Hepatocyte (in vitro differentiated cells): Measurements from ENCODE around the gene GPBAR1. TPM values are rescaled to one million over a fixed set of nuclear protein-coding genes. Genes with fewer than 3 reads are reported as not detected.

Source experiments
- DNase-seq: peaks from one replicate; pipeline ENCODE4 v3.0.0-alpha.2; 2016; ENCODE audit warnings: low spot score
- H2AFZ ChIP-seq: fragments of 200-600 bp; sonication (generic); 2 replicates; pipeline ENCODE4 v1.6.0; 2016; ENCODE audit warnings: antibody characterized with exemption, mild to moderate bottlenecking
- H3K27ac ChIP-seq: fragments of 200-600 bp; sonication (generic); 2 replicates; pipeline ENCODE4 v1.5.1; 2016; ENCODE audit warnings: mild to moderate bottlenecking
- H3K27me3 ChIP-seq: fragments of 200-600 bp; sonication (generic); 2 replicates; pipeline ENCODE4 v1.6.1; 2016
- H3K36me3 ChIP-seq: fragments of 200-600 bp; sonication (generic); replicated peaks from 2 replicates; pipeline ENCODE4 v1.5.1; 2016; ENCODE audit warnings: low read depth; ENCODE audit not compliant: insufficient read depth
- H3K4me1 ChIP-seq: fragments of 200-600 bp; sonication (generic); 2 replicates; pipeline ENCODE4 v1.5.1; 2016; ENCODE audit warnings: mild to moderate bottlenecking, moderate library complexity; ENCODE audit not compliant: insufficient read depth
- H3K4me2 ChIP-seq: fragments of 200-600 bp; sonication (generic); 2 replicates; pipeline ENCODE4 v1.6.0; 2016
- H3K4me3 ChIP-seq: fragments of 200-600 bp; sonication (generic); 2 replicates; pipeline ENCODE4 v1.5.1; 2016; ENCODE audit warnings: mild to moderate bottlenecking
- H3K79me2 ChIP-seq: fragments of 200-600 bp; sonication (generic); 2 replicates; pipeline ENCODE4 v1.6.0; 2017; ENCODE audit warnings: mild to moderate bottlenecking
- H3K9me2 ChIP-seq: fragments of 200-600 bp; sonication (generic); replicated peaks from 2 replicates; pipeline ENCODE4 v1.6.0; 2017; ENCODE audit warnings: mild to moderate bottlenecking; ENCODE audit not compliant: insufficient read depth
- H3K9me3 ChIP-seq: fragments of 200-600 bp; sonication (generic); 2 replicates; pipeline ENCODE4 v1.5.1; 2016; ENCODE audit warnings: low read depth, mild to moderate bottlenecking
- H4K20me1 ChIP-seq: fragments of 200-600 bp; sonication (generic); 2 replicates; pipeline ENCODE4 v1.6.0; 2016; ENCODE audit warnings: mild to moderate bottlenecking; ENCODE audit not compliant: insufficient read depth, poor library complexity, severe bottlenecking
- EZH2 ChIP-seq: fragments of 200-600 bp; sonication (generic); IDR thresholded peaks from 2 replicates; pipeline ENCODE4 v1.6.1; 2016; ENCODE audit warnings: antibody characterized with exemption, mild to moderate bottlenecking, borderline replicate concordance
- EZH2phosphoT487 ChIP-seq: fragments of 200-600 bp; sonication (generic); IDR thresholded peaks from one replicate; pipeline ENCODE4 v1.6.1; 2018; ENCODE audit warnings: antibody characterized with exemption, mild to moderate bottlenecking, low read depth, moderate library complexity; ENCODE audit not compliant: unreplicated experiment, severe bottlenecking
- WGBS: methylation state at CpG from one replicate; pipeline ENCODE4 v1.1.6; 2016; ENCODE audit warnings: low lambda C conversion rate; ENCODE audit errors: missing lambda C conversion rate; 5-methylcytosine and 5-hydroxymethylcytosine counted together
- polyA plus RNA-seq: library from polyadenylated mRNA; unstranded; fragments of >200 nt; fragmentation: Nextera tagmentation; extraction: Ambion mirVana; gene quantifications from 2 replicates; pipeline ENCODE4 v1.2.1, GENCODE V29; 2016
- total RNA-seq: library from RNA; depleted of rRNA; stranded (reverse); fragments of >200 nt; gene quantifications from 2 replicates; pipeline ENCODE4 v1.2.3, GENCODE V29; 2014
- TF ChIP-seq, protein P1 (sequence below): fragments of 200-600 bp; sonication (generic); IDR thresholded peaks from 2 replicates; pipeline ENCODE4 v1.5.1; 2016; ENCODE audit warnings: antibody characterized with exemption, mild to moderate bottlenecking; ENCODE audit not compliant: poor library complexity

The GPBAR1 gene
- total and polyA plus RNA-seq, 2 experiments from 2014 or later = 6.1 to 23.4 TPM

DNA sequence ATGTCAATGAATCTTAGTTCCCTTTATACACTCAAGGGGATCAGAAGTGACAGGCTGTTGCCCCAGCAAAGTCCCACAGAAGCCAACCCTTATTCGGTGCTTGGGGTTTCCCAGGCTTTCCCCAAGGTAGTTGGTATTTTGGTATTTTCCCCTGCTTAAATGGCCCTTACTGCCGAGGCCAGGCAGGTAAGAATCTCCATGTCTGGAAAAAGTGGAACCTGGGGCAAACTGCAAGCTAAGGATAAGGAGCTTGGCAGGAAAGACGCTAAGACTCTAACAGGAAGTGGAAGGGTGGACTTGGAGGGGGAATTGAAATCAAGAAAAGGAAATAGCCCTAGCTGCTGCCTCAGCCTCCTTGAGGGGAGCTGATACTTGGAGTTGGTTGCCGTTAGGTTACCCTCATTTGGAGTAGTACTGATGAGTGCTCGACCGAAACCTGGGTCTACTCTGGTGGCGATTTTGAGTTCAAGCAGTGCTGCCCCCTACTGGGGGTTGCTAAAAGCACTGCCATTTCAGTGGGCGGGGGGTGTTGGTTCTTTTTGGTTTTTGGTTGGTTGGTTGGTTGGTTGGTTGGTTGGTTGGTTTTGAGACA, 3.3 kb upstream of the GPBAR1 start:
- no peak for DNase-seq
- Histone ChIP-seq H2AFZ (no peak overlapping the region), H3K27me3 (no peaks in the 10 kb centered on the region), H3K36me3 (peaks cover 8% of the 10 kb centered on the region), H3K4me2 (no peak overlapping the region), H4K20me1 (no peaks in the 10 kb centered on the region), H3K9me3 (no peaks in the 10 kb centered on the region), H3K79me2 (no peaks in the 10 kb centered on the region), H3K4me3 (no peak overlapping the region), H3K27ac (peak overlapping the region; percentile 63), H3K9me2 (no peaks in the 10 kb centered on the region), H3K4me1 (peaks cover 31% of the 10 kb centered on the region)
- 76% methylated on average over 8 of the region's 8 CpGs for WGBS
- TF ChIP-seq EZH2phosphoT487 = no peak
- no peak for TF ChIP-seq EZH2
- TF ChIP-seq, protein P1, sequence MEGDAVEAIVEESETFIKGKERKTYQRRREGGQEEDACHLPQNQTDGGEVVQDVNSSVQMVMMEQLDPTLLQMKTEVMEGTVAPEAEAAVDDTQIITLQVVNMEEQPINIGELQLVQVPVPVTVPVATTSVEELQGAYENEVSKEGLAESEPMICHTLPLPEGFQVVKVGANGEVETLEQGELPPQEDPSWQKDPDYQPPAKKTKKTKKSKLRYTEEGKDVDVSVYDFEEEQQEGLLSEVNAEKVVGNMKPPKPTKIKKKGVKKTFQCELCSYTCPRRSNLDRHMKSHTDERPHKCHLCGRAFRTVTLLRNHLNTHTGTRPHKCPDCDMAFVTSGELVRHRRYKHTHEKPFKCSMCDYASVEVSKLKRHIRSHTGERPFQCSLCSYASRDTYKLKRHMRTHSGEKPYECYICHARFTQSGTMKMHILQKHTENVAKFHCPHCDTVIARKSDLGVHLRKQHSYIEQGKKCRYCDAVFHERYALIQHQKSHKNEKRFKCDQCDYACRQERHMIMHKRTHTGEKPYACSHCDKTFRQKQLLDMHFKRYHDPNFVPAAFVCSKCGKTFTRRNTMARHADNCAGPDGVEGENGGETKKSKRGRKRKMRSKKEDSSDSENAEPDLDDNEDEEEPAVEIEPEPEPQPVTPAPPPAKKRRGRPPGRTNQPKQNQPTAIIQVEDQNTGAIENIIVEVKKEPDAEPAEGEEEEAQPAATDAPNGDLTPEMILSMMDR = peak; percentile 45

DNA sequence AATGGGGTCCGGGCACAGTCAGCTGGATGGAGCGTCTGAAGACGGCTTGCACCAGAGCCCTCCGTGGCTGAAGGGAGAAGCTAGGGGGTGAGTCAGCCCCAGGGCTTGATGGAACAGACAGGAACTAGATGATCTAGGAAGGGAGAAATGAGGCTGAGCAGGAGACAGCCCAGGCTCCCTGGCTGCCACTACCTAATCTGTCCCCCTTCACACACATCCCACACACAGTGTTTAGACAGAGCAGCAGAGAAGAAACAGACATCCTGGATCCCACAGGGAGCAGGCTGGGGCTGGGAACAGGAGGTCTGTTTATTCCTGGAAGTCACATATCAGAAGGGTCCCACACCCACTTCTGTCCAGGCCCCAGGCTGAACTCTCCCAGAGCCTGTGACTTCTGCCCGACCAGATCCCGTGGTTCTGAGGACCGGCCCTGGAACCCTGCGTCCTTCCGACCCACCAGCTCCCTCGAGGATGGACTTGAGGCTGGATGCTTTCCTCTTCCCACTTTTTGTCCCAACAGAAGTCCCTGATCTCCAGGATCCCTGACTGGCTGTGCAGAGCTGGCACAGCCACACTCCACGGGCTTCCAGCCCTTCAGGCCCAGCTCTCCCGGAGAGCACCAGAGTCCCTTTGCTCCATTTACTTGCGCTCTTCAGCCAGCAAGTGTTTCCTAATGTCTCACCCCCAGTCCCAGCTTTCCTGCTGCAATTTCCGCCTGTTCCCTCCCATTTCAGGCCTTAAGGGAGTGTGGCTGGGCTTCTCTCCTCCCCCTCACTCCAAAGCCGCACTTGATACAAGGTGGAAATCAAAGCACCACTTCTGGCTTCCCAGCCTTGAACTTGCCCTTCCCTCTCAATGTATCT, 1.5 kb upstream of the GPBAR1 start:
- TF ChIP-seq EZH2phosphoT487 = no peak
- TF ChIP-seq, protein P1 = no peak
- TF ChIP-seq EZH2 = no peak
- Histone ChIP-seq H3K27me3 (no peaks in the 10 kb centered on the region), H3K27ac (peak overlapping the region; percentile 92), H4K20me1 (no peaks in the 10 kb centered on the region), H2AFZ (no peak overlapping the region), H3K79me2 (peaks cover 5% of the 10 kb centered on the region), H3K4me3 (no peak overlapping the region), H3K4me1 (peaks cover 46% of the 10 kb centered on the region), H3K4me2 (peak overlapping the region; percentile 57), H3K9me3 (no peaks in the 10 kb centered on the region), H3K36me3 (peaks cover 8% of the 10 kb centered on the region), H3K9me2 (no peaks in the 10 kb centered on the region)
- WGBS = 45% methylated on average over 15 of the region's 15 CpGs
- DNase-seq = peak; percentile 79

DNA sequence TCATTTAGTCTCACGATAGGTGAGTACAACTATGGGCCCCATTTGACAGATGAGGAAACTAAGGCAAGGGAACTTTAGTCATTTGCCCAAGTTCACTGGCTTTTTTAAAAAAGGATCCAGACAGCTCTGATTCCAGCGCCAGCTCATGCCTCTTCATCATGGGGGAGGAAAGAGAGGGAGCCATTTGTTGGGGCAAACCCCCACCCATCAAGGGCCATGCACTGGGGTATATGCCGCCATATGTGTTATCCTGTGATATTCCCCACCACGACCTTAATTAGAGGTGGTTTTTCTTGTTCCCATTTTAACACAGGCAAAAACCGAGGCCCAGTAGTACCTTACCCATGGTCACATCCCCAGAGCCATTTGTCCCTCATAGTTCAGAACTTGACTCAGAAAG, 649 bp upstream of the GPBAR1 start:
- no peak for DNase-seq
- WGBS = 85% methylated on average over 5 of the region's 5 CpGs
- H3K4me2 ChIP-seq = peak overlapping the region; percentile 57
- no peak overlapping the region for H2AFZ ChIP-seq
- TF ChIP-seq EZH2 (no peak), EZH2phosphoT487 (no peak)
- TF ChIP-seq, protein P1 = no peak
- H3K9me2 ChIP-seq = no peaks in the 10 kb centered on the region
- no peak overlapping the region for H3K4me3 ChIP-seq
- no peaks in the 10 kb centered on the region for H3K9me3 ChIP-seq
- peaks cover 8% of the 10 kb centered on the region for H3K36me3 ChIP-seq
- H3K4me1 ChIP-seq = peaks cover 52% of the 10 kb centered on the region
- H3K79me2 ChIP-seq = peaks cover 5% of the 10 kb centered on the region
- H4K20me1 ChIP-seq = no peaks in the 10 kb centered on the region
- H3K27ac ChIP-seq = peak overlapping the region; percentile 89
- no peaks in the 10 kb centered on the region for H3K27me3 ChIP-seq
